ENCODE measurements around the gene TUBA3E. TPM values are rescaled to one million over a fixed set of nuclear protein-coding genes. Genes with fewer than 3 reads are reported as not detected.
"Not testable (repeated sequence)": the region's sequence is repeated elsewhere in the genome, so short reads cannot be mapped to it uniquely, and the experiment has no call there.

The TUBA3E gene
- total RNA-seq, 1 experiment from 2014 or later, result not detected

DNA sequence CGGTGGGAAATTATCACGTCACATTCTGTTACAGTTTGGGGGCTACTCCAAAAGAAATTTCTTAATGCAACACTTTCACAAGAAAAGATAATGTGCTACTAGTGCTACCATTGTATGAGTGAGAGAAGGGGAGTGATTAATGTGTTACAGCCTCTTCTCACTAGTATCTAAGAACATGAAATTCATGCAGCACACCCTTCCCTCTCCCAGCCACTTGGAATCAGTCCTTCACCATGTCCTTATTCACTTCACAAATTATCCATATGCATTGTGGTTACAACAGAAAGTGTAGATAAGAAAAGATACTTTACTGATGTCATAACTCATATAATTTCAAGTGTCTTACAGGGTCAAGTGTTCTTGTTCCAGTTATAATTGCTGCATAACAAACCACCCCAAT is 20.9 kb upstream of the TUBA3E start:
- DNase-seq; H3K4me3 ChIP-seq (ENCODE audit: insufficient read depth, low read depth, low read length); H3K27me3 ChIP-seq (ENCODE audit: control insufficient read depth, insufficient read depth, low read length); H3K36me3 ChIP-seq (replicated peaks; ENCODE audit: control insufficient read depth, insufficient read depth, low read length): not testable (repeated sequence)

- not testable (repeated sequence) for H3K36me3 ChIP-seq (replicated peaks; ENCODE audit: control insufficient read depth, insufficient read depth, low read length); DNase-seq
Measured at GRCh38 chr2:130207051-130207450, 8.8 kb upstream of the TUBA3E start.

GRCh38 chr2:130203150-130203549 is 4.9 kb upstream of the TUBA3E start:
- H3K4me3 ChIP-seq (ENCODE audit: insufficient read depth, low read depth, low read length); H3K27me3 ChIP-seq (ENCODE audit: control insufficient read depth, insufficient read depth, low read length); DNase-seq; H3K36me3 ChIP-seq (replicated peaks; ENCODE audit: control insufficient read depth, insufficient read depth, low read length): not testable (repeated sequence)

More at GRCh38 chr2:130207051-130207450, 8.8 kb upstream of the TUBA3E start:
- H3K4me3 ChIP-seq (ENCODE audit: insufficient read depth, low read depth, low read length); H3K27me3 ChIP-seq (ENCODE audit: control insufficient read depth, insufficient read depth, low read length): not testable (repeated sequence)

DNA sequence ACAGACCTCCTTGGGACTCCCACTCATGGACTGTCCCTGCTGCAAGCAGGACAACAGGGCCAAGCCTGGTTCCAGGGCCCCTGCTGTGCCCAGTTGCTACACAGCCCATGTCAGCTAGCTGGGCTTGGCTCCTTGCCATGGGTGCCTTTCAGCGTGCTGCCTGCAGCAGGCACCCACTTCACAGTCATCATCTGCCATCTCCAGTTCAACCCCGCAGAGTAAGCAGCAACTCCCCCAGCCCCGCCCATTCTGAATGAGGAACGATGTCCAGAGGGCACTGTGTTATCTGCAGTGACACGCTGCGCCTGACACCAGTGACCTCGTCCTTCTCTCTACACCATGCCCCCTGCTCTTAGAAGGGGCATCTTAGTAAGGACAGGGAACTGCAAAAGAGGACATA is 4.3 kb upstream of the TUBA3E start:
- not testable (repeated sequence) for DNase-seq; H3K27me3 ChIP-seq (ENCODE audit: control insufficient read depth, insufficient read depth, low read length); H3K4me3 ChIP-seq (ENCODE audit: insufficient read depth, low read depth, low read length); H3K36me3 ChIP-seq (replicated peaks; ENCODE audit: control insufficient read depth, insufficient read depth, low read length)

- H3K27me3 ChIP-seq (ENCODE audit: control insufficient read depth, insufficient read depth, low read length); DNase-seq; H3K4me3 ChIP-seq (ENCODE audit: insufficient read depth, low read depth, low read length); H3K36me3 ChIP-seq (replicated peaks; ENCODE audit: control insufficient read depth, insufficient read depth, low read length): not testable (repeated sequence)
Measured at GRCh38 chr2:130196052-130196451, 2.2 kb downstream of the TUBA3E start.

DNA sequence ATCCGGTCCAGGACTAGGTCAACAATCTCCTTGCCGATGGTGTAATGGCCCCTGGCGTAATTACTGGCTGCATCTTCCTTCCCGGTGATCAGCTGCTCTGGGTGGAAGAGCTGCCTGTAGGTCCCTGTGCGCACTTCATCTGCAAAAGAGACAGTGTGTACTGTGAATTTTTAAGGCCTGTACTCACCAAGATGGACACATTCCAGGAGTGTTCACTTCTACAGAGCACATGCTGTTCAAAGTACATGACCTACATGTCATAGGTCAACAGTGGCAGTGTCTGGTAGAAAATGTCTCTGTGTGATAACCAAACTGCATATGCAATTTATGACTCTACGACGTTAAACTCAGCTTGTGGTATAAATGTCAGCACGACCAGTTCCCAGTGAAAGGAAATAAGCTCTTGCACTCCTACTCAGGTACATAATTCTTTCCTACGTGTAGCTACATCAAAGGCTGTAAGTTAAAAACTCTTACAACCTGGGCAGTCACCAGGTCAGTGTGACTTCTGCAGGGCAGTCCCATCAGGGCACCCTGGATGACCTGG is 3.1 kb downstream of the TUBA3E start:
- not testable (repeated sequence) for H3K36me3 ChIP-seq (replicated peaks; ENCODE audit: control insufficient read depth, insufficient read depth, low read length)

GRCh38 chr2:130193824-130194223 is 4.4 kb downstream of the TUBA3E start:
- not testable (repeated sequence) for DNase-seq; H3K36me3 ChIP-seq (replicated peaks; ENCODE audit: control insufficient read depth, insufficient read depth, low read length); H3K4me3 ChIP-seq (ENCODE audit: insufficient read depth, low read depth, low read length); H3K27me3 ChIP-seq (ENCODE audit: control insufficient read depth, insufficient read depth, low read length)

More for the DNA sequence above, 3.1 kb downstream of the TUBA3E start:
- not testable (repeated sequence) for H3K4me3 ChIP-seq (ENCODE audit: insufficient read depth, low read depth, low read length); H3K27me3 ChIP-seq (ENCODE audit: control insufficient read depth, insufficient read depth, low read length); DNase-seq

GRCh38 chr2:130192451-130192850 is 5.8 kb downstream of the TUBA3E start:
- not testable (repeated sequence) for H3K4me3 ChIP-seq (ENCODE audit: insufficient read depth, low read depth, low read length); DNase-seq; H3K36me3 ChIP-seq (replicated peaks; ENCODE audit: control insufficient read depth, insufficient read depth, low read length); H3K27me3 ChIP-seq (ENCODE audit: control insufficient read depth, insufficient read depth, low read length)

DNA sequence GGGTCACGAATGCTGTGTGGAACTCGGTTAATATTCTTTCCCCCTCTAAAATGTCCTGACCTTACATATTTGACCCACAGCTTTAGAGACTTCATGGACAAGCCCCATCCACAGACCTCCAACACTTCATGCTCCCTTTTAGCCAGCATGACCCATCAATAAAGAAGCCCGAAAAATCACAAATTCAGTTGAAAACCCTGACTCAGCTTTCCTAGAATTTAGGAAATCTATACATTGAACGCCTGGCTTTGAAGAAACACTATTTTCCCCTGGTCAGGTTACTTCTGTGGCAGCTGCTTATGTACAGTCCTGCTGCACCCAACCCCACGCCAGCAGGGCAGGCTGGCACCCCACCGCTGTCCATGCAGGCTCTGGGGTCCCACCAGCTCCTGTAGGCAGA is 6.9 kb downstream of the TUBA3E start:
- not testable (repeated sequence) for H3K27me3 ChIP-seq (ENCODE audit: control insufficient read depth, insufficient read depth, low read length); H3K36me3 ChIP-seq (replicated peaks; ENCODE audit: control insufficient read depth, insufficient read depth, low read length); DNase-seq; H3K4me3 ChIP-seq (ENCODE audit: insufficient read depth, low read depth, low read length)

DNA sequence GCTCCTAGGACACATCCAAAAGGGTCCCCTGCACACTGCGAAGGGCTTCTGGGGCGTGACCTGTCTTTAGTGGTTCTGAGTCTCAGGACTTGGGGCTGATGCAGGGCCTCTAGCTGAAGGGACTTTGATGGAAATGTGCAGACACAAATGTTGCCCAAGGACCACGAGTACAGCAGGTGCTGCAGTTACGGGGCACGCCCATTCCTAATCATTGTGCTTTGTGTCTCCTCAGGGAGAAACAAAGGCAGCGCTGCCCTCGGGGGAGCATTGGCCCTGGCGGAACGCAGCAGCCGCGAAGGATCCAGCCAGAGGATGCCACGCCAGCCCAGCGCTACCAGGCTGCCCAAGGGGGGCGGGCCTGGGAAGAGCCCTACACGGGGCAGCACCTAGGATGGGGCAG is 8.0 kb downstream of the TUBA3E start:
- no peaks in the 10 kb centered on the region for H3K36me3 ChIP-seq (replicated peaks; ENCODE audit: control insufficient read depth, insufficient read depth, low read length)
- no peak overlapping the region for H3K4me3 ChIP-seq (ENCODE audit: insufficient read depth, low read depth, low read length)
- no peaks in the 10 kb centered on the region for H3K27me3 ChIP-seq (ENCODE audit: control insufficient read depth, insufficient read depth, low read length)
- DNase-seq, result peak; percentile 10

DNA sequence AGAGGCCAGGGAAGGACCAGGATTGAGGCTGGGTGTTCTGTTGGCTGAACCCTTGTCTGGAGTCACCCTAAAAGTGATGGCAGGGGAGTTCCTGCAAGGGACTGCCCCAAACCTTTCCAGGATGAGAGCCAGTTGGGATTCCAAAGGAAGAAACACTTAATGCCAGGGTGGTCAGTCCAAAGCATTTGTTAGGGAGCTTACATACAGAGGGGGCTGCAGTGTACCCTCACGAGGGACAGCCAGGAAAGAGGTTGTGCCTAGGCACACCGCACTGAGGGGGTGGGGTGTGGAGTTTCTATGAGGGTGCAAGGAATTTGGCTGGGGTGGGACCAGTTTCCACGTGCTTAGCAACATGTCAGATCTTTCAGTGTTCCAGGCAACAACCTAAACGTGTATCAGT is 9.3 kb downstream of the TUBA3E start:
- H3K27me3 ChIP-seq (ENCODE audit: control insufficient read depth, insufficient read depth, low read length); DNase-seq; H3K36me3 ChIP-seq (replicated peaks; ENCODE audit: control insufficient read depth, insufficient read depth, low read length); H3K4me3 ChIP-seq (ENCODE audit: insufficient read depth, low read depth, low read length): not testable (repeated sequence)

DNA sequence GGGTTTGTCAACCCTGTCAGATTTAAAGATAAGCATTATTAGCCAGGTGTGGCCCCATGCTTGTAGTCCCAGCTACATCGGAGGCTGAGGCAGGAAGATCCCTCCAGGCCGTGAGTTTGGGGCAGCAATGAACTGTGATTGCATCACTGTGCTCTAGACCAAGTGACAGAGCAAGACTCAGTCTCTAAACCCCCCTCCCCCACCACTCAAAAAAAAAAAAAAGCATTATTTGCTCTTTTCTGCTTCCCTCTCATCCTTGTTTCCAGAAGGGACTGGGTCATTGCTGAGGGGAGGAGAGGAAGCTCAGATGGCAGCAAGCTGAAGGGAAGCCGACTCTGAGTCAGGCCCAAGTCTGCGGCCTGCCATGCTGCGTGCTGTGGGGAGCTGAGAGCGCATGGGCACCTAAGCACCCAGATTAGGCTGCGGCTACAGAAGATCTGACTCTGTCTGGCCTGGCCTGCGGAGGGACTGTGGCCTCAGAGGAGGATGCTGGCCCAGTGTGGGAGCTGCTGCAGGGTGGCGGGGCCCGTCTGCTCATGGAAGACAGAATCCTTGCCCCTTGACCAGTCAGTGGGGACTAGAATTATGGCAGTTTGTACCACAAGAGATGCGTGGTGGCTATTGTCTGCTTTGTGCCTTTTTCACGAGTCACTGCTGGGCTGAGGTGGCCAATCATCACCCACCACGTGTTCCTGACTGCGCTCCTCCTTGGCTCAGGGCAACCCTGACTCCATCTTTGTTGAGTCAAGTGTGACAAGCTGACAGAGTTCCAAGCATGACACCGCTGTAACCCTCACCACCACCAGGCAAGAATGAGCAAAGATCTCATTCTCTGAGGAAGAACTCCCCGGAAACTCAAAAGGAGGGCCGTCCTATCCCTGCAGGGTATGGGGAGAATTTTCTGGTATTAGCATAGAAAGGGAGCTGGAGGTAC is 10.1 kb downstream of the TUBA3E start:
- H3K36me3 ChIP-seq (replicated peaks; ENCODE audit: control insufficient read depth, insufficient read depth, low read length); H3K27me3 ChIP-seq (ENCODE audit: control insufficient read depth, insufficient read depth, low read length); DNase-seq: not testable (repeated sequence)

GRCh38 chr2:130187268-130187667 is 11.0 kb downstream of the TUBA3E start:
- Histone ChIP-seq H3K27me3 (ENCODE audit: control insufficient read depth, insufficient read depth, low read length) (no peaks in the 10 kb centered on the region), H3K4me3 (ENCODE audit: insufficient read depth, low read depth, low read length) (no peak overlapping the region), H3K36me3 (replicated peaks; ENCODE audit: control insufficient read depth, insufficient read depth, low read length) (no peaks in the 10 kb centered on the region)
- DNase-seq, result no peak

More for the DNA sequence above, 10.1 kb downstream of the TUBA3E start:
- not testable (repeated sequence) for H3K4me3 ChIP-seq (ENCODE audit: insufficient read depth, low read depth, low read length)

DNA sequence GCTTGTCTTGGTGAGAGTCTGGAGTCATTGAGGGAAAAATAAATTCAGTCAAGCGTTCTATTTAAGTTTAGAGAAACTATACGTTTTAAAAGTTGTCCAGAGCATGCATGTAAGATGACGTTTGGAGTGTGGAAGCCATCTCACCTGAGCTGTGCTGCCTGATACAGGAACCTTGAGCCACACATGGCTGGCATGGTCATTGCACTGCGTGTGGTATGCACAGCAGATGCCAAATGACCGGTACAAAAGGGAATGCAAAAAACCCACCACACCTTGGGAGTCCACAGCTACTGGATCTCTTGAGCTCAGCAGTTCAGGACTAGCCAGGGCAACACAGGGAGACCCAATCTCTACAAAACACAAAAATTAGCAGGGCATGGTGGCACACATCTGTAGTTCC is 11.8 kb downstream of the TUBA3E start:
- Histone ChIP-seq H3K36me3 (replicated peaks; ENCODE audit: control insufficient read depth, insufficient read depth, low read length) (no peaks in the 10 kb centered on the region), H3K27me3 (ENCODE audit: control insufficient read depth, insufficient read depth, low read length) (no peaks in the 10 kb centered on the region), H3K4me3 (ENCODE audit: insufficient read depth, low read depth, low read length) (no peak overlapping the region)
- no peak for DNase-seq

DNA sequence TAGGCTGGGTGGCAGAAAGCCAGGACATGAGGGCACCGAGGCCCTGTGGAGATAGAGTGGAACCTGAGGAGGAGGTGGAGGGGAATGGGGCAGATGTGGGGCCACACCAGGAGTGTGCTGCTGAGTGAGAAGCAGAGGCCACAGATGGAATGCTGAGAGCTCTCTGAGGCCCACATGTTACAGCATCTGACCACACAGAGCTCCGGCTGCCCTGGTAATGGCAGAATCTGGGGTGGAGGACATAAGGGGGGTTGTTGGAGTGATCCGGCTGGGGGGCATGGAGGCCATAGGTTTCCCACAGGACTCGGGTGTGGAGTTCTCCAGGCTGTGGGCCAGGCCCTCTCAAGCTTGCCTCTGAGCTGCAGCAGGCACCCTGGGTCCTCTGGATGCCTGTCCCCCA is 12.3 kb downstream of the TUBA3E start:
- DNase-seq, result no peak
- H3K4me3 ChIP-seq (ENCODE audit: insufficient read depth, low read depth, low read length), result no peak overlapping the region
- H3K36me3 ChIP-seq (replicated peaks; ENCODE audit: control insufficient read depth, insufficient read depth, low read length), result no peaks in the 10 kb centered on the region
- H3K27me3 ChIP-seq (ENCODE audit: control insufficient read depth, insufficient read depth, low read length), result no peaks in the 10 kb centered on the region
